Measurements from ENCODE around the gene TMEFF2. TPM values are rescaled to one million over a fixed set of nuclear protein-coding genes. Genes with fewer than 3 reads are reported as not detected.
"Not testable (repeated sequence)": the region's sequence is repeated elsewhere in the genome, so short reads cannot be mapped to it uniquely, and the experiment has no call there.

TMEFF2 gene
- total RNA-seq, 6 donors from 2014 or later, result 0.69 TPM; not detected in 5

GRCh38 chr2:192082121-192082520 is 112.6 kb downstream of the TMEFF2 start:
- Histone ChIP-seq H3K36me3 (no peaks in the 10 kb centered on the region), H3K9me3 (no peaks in the 10 kb centered on the region), H3K4me3 (no peak overlapping the region), H3K27ac (no peak overlapping the region), H3K27me3 (no peaks in the 10 kb centered on the region), H3K4me1 (no peaks in the 10 kb centered on the region)
- DNase-seq (no peak), ATAC-seq (ENCODE audit: low FRiP score in 2 of 2) (no peak)
- TF ChIP-seq POLR2A (IDR thresholded peaks at IDR 0.05) (no peak), POLR2AphosphoS5 (IDR thresholded peaks at IDR 0.05) (no peak), EP300 (IDR thresholded peaks at IDR 0.05) (no peak), CTCF (IDR thresholded peaks at IDR 0.05) (no peak)
- WGBS, 2 donors, result 82 to 84% methylated on average over 5 of the region's 5 CpGs

GRCh38 chr2:192080096-192080495 is 114.6 kb downstream of the TMEFF2 start:
- not testable (repeated sequence) for H3K4me3 ChIP-seq; H3K9me3 ChIP-seq; H3K27me3 ChIP-seq; H3K36me3 ChIP-seq; ATAC-seq (ENCODE audit: low FRiP score in 2 of 2); H3K4me1 ChIP-seq; DNase-seq; H3K27ac ChIP-seq
- 91 to 98% methylated on average over 3 of the region's 3 CpGs for WGBS, 2 donors

GRCh38 chr2:192073878-192074277 is 120.9 kb downstream of the TMEFF2 start:
- no peak for TF ChIP-seq POLR2A (IDR thresholded peaks at IDR 0.05)
- no peak for TF ChIP-seq CTCF (IDR thresholded peaks at IDR 0.05)
- no peak for TF ChIP-seq EP300 (IDR thresholded peaks at IDR 0.05)
- TF ChIP-seq POLR2AphosphoS5 (IDR thresholded peaks at IDR 0.05), result no peak
- DNase-seq (no peak), ATAC-seq (ENCODE audit: low FRiP score in 2 of 2) (no peak)
- Histone ChIP-seq H3K36me3 (no peaks in the 10 kb centered on the region), H3K27me3 (no peaks in the 10 kb centered on the region), H3K27ac (no peak overlapping the region), H3K4me1 (peaks cover 0 to 4% (median 0%) of the 10 kb centered on the region in 4 donors), H3K9me3 (no peaks in the 10 kb centered on the region), H3K4me3 (no peak overlapping the region)

GRCh38 chr2:192072778-192073177 is 122.0 kb downstream of the TMEFF2 start:
- no peak overlapping the region for H3K4me3 ChIP-seq
- H3K36me3 ChIP-seq, result no peaks in the 10 kb centered on the region
- H3K4me1 ChIP-seq, result peaks cover 0 to 4% (median 0%) of the 10 kb centered on the region in 4 donors
- H3K27ac ChIP-seq, result no peak overlapping the region
- DNase-seq (no peak), ATAC-seq (ENCODE audit: low FRiP score in 2 of 2) (no peak)
- no peaks in the 10 kb centered on the region for H3K9me3 ChIP-seq
- no peaks in the 10 kb centered on the region for H3K27me3 ChIP-seq
- no peak for TF ChIP-seq POLR2A (IDR thresholded peaks at IDR 0.05)
- no peak for TF ChIP-seq CTCF (IDR thresholded peaks at IDR 0.05)
- no peak for TF ChIP-seq POLR2AphosphoS5 (IDR thresholded peaks at IDR 0.05)
- TF ChIP-seq EP300 (IDR thresholded peaks at IDR 0.05), result no peak
- 19 to 42% methylated on average over 1 of the region's 1 CpG for WGBS, 2 donors

GRCh38 chr2:192072261-192072660 is 122.5 kb downstream of the TMEFF2 start:
- peaks cover 0 to 4% (median 0%) of the 10 kb centered on the region in 4 donors for H3K4me1 ChIP-seq
- WGBS, 2 donors, result 38 to 39% methylated on average over 2 of the region's 2 CpGs
- H3K36me3 ChIP-seq, result no peaks in the 10 kb centered on the region
- TF ChIP-seq POLR2A (IDR thresholded peaks at IDR 0.05) (no peak), EP300 (IDR thresholded peaks at IDR 0.05) (no peak), POLR2AphosphoS5 (IDR thresholded peaks at IDR 0.05) (no peak), CTCF (IDR thresholded peaks at IDR 0.05) (no peak)
- ATAC-seq (ENCODE audit: low FRiP score in 2 of 2) (no peak), DNase-seq (no peak)
- H3K4me3 ChIP-seq, result no peak overlapping the region
- no peaks in the 10 kb centered on the region for H3K9me3 ChIP-seq
- no peak overlapping the region for H3K27ac ChIP-seq
- H3K27me3 ChIP-seq, result no peaks in the 10 kb centered on the region

Data from upper lobe of left lung (tissue), 6 donors.